HFFc6 (cell line): ENCODE measurements around the gene PARVA. TPM values are rescaled to one million over a fixed set of nuclear protein-coding genes. Genes with fewer than 3 reads are reported as not detected.

ENCODE experiments used
- DNase-seq: peaks from one replicate; pipeline ENCODE4 v3.0.0-alpha.2; 2018
- H3K27ac Mint-ChIP-seq: 2 replicates; pipeline ENCODE4 v1.8.0; 2020; ENCODE audit warnings: mild to moderate bottlenecking, mixed read lengths
- H3K27me3 Mint-ChIP-seq: 2 replicates; pipeline ENCODE4 v1.8.0; 2021; ENCODE audit warnings: mild to moderate bottlenecking, moderate library complexity, mixed read lengths; ENCODE audit not compliant: insufficient read depth
- H3K36me3 Mint-ChIP-seq: 2 replicates; pipeline ENCODE4 v1.8.0; 2021; ENCODE audit warnings: low read depth, mixed read lengths
- H3K4me1 Mint-ChIP-seq: 2 replicates; pipeline ENCODE4 v1.8.0; 2020; ENCODE audit warnings: low read depth, mixed read lengths
- H3K4me3 Mint-ChIP-seq: 2 replicates; pipeline ENCODE4 v1.8.0; 2020; ENCODE audit warnings: mild to moderate bottlenecking, moderate library complexity, mixed read lengths
- H3K9me3 Mint-ChIP-seq: 2 replicates; pipeline ENCODE4 v1.8.0; 2020; ENCODE audit warnings: mild to moderate bottlenecking, mixed read lengths
- total RNA-seq, 6 experiments: library from RNA; stranded (reverse); fragmentation: NEBNext Ultra II Directional; extraction: Animal tissue kit (Norgen Biotek cat#: 25700); gene quantifications; 2 replicates in 1 of 6; 3 replicates in 5 of 6; pipeline ENCODE4 v1.2.3, GENCODE V29; 2021
- TF ChIP-seq, protein P1 (sequence below): fragments of 200-600 bp; sonication (generic); IDR thresholded peaks from 2 replicates; pipeline ENCODE4 v1.5.0; 2021; ENCODE audit warnings: antibody characterized with exemption, mild to moderate bottlenecking

The PARVA gene
- total RNA-seq, 6 experiments from 2014 or later = 150 to 237 (median 184) TPM

DNA sequence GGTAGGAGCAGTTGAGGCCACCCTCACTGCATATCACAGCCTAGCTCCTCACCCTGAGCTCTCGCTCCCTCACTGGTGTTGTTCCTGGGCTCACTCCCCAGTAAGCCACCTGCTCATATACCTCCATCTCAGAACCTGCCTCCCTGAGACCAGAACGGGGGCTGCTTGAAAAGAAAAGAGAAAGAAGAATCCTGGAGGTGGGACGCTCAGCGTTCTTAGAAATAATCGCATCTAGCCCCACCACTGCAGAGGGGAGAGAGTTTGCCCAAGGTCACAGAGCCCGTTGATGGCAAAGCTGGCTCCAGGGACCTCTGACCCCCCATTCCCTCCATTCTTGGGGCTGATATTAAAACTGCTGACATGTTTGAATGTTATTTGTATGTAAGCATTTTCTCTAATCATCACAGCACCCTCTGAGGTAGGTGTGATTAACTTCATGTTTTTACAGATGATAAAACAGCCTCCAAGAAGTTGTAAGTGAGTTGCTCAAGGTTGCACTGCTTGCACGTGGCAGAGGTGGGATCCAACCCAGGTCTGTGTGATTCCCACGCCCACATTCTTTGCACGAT is 164.3 kb downstream of the PARVA start:
- Mint-ChIP-seq H3K9me3 (no peaks in the 10 kb centered on the region), H3K36me3 (no peaks in the 10 kb centered on the region), H3K4me1 (peaks cover 85% of the 10 kb centered on the region), H3K27me3 (peaks cover 12% of the 10 kb centered on the region), H3K27ac (peak overlapping the region; percentile 97), H3K4me3 (peak overlapping the region; percentile 32; the same call in 1 of the 2 replicates)
- TF ChIP-seq, protein P1, sequence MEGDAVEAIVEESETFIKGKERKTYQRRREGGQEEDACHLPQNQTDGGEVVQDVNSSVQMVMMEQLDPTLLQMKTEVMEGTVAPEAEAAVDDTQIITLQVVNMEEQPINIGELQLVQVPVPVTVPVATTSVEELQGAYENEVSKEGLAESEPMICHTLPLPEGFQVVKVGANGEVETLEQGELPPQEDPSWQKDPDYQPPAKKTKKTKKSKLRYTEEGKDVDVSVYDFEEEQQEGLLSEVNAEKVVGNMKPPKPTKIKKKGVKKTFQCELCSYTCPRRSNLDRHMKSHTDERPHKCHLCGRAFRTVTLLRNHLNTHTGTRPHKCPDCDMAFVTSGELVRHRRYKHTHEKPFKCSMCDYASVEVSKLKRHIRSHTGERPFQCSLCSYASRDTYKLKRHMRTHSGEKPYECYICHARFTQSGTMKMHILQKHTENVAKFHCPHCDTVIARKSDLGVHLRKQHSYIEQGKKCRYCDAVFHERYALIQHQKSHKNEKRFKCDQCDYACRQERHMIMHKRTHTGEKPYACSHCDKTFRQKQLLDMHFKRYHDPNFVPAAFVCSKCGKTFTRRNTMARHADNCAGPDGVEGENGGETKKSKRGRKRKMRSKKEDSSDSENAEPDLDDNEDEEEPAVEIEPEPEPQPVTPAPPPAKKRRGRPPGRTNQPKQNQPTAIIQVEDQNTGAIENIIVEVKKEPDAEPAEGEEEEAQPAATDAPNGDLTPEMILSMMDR = no peak
- DNase-seq = no peak

DNA sequence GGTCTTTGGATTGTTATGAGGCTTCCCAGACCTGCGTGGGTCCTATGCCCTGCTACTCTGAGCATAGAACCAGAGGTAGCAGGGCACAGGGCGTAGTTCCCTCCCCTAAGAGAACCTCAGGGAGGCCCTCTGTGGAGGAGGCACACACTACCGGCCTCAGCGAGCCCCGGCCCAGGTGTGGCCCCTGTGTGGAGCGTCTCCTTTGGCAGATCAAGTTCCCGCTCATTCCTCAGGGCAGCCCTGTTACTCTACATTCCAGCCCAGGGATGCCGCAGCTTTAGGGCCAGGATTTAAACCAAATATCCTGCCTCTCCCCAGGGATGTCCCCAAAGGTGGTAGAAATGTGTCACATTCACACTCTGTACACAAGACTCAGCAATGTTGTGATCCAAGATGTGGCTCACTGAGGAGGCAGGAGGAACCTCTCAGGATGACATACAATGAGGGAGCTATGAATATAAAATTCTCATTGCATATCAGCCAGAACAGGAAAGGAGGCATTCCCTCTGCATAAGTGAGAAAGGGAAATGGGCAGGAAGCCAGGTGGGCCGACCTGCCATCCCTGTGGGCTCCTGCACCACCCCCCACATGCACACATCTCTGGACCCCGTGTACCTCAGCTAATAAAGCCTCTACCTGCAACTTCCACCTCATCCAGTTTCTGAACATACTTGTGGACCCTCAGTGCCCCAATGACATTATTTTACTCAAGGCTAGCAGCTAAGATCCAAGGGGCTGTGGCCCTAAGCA is 165.0 kb downstream of the PARVA start:
- Mint-ChIP-seq H3K4me1 (peaks cover 78% of the 10 kb centered on the region), H3K27ac (peak overlapping the region; percentile 97), H3K36me3 (no peaks in the 10 kb centered on the region), H3K4me3 (no peak overlapping the region), H3K27me3 (peaks cover 12% of the 10 kb centered on the region), H3K9me3 (no peaks in the 10 kb centered on the region)
- DNase-seq = no peak
- TF ChIP-seq, protein P1 = no peak

DNA sequence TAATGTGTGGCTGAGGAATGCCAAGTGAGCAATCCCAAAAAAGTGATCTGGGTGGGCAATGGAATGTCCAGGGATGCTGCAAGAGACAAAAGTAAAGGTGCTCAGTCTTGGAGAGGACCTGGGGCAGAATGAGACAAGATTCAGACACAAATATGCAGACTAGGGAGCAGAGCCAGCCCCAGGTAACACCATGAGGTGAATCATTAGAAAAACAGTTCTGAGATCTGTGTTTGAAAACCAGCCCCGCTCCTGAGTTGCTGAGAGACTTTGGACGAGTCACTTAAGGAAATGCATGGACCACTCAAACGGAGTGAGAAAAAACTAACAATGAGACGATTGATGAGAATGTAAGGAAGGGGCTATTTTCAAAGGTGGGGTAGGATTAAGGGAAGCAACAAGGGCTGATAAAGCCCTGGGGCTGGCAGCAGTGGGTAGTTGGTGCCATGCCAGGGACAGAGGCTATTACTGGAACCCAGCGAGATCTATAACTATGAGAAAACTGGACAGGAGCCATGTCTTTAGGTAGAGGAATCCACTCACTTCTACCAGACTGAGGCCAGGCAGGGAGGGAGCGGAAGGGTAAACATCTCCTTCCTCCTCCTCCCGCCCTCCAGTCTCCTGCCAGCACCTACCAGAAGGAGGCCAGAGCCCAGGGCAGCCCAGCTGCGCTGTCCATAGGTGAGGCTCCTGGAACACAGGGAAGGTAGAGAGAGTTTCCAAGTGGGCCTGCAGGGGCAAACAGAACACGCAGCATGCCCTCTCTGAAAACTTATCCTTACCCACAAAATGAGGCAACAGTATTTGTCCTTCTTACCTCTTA is 166.4 kb downstream of the PARVA start:
- H3K9me3 Mint-ChIP-seq = no peaks in the 10 kb centered on the region
- H3K4me1 Mint-ChIP-seq = peaks cover 63% of the 10 kb centered on the region
- peaks cover 7% of the 10 kb centered on the region for H3K27me3 Mint-ChIP-seq
- H3K4me3 Mint-ChIP-seq = no peak overlapping the region
- DNase-seq = no peak
- H3K27ac Mint-ChIP-seq = no peak overlapping the region
- TF ChIP-seq, protein P1 = no peak
- no peaks in the 10 kb centered on the region for H3K36me3 Mint-ChIP-seq

DNA sequence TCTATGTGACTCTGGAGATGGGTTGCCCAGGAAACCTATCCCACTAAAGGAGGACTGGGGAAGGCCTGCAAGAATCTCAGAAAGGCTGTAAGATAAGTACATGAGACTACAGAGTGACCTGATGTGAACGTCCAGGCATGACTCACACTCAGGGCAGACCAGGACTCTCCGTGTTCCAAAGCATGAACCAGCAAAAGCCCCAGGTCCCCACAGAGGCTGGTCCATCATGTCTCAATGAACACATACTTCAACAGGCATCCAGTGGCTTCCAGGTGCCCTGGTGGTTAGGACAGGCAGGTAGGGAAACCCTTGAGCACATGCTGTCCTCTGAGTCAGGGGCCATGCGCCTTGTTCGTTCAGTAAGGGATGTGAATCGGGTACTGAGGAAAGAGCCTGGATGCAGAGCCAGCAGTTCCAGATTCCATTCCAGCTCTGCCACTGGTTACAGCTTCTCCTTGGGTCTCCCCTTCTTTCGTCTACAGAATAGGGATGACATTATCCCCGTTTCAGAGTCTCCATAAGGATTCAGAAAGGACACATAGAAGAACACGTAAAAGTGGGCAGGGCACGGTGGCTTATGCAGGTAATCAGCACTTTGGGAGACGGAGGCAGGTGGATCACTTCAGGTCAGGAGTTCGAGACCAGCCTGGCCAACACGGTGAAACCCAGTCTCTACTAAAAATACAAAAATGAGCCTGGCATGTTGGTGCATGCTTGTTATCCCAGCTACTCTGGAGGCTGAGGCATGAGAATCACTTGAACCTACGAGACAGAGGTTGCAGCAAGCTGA is 167.8 kb downstream of the PARVA start:
- Mint-ChIP-seq H3K27me3 (peaks cover 2% of the 10 kb centered on the region; the same call in 1 of the 2 replicates), H3K4me3 (no peak overlapping the region), H3K9me3 (no peaks in the 10 kb centered on the region), H3K36me3 (no peaks in the 10 kb centered on the region), H3K4me1 (peaks cover 56% of the 10 kb centered on the region), H3K27ac (0 out of 2 replicates have a peak overlapping the region, but pooled peaks have one; percentile 22)
- no peak for DNase-seq
- TF ChIP-seq, protein P1 = no peak

DNA sequence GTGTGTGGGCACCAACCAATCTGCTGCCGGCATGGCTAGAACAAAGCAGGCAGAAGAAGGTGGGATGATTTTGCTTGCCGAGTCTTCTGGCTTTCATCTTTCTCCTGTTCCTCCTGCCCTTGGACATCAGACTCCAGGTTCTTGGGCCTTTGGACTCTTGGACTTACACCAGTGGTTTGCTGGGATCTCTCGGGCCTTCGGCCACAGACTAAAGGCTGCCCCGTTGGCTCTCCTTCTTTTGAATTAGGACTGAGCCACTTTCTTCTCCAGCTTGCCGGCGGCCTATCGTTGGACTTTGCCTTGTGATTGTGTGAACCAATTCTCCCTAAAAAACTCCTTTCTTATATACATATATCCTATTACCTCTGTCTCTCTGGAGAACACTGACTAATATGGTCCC is 168.8 kb downstream of the PARVA start:
- TF ChIP-seq, protein P1 = no peak
- Mint-ChIP-seq H3K27me3 (no peaks in the 10 kb centered on the region), H3K36me3 (no peaks in the 10 kb centered on the region), H3K27ac (no peak overlapping the region), H3K4me3 (no peak overlapping the region), H3K9me3 (no peaks in the 10 kb centered on the region), H3K4me1 (peaks cover 47% of the 10 kb centered on the region)
- no peak for DNase-seq
